Left renal cortex interstitium (tissue), 4 donors: ENCODE measurements around the gene DOCK1. TPM values are rescaled to one million over a fixed set of nuclear protein-coding genes. Genes with fewer than 3 reads are reported as not detected.

Experiments used
- DNase-seq, 4 donors: peaks; one replicate each; pipeline ENCODE4 v3.0.0-alpha.2; 2013; ENCODE audit warnings: low read depth in 4 of 4, low spot score in 2 of 4, missing footprints in 1 of 4
- polyA plus RNA-seq, 4 donors: library from polyadenylated mRNA; unstranded; fragments of 120-200 nt; gene quantifications; one replicate each; pipeline ENCODE4 v1.2.1, GENCODE V29; 2013; ENCODE audit not compliant: insufficient read length in 4 of 4

Gene DOCK1
- polyA plus RNA-seq, 4 donors = 57.9 to 68.2 (median 64.3) TPM

- no peak for DNase-seq
Observed at GRCh38 chr10:127429601-127430312, 524.5 kb downstream of the DOCK1 start.

GRCh38 chr10:127431525-127431924, 526.3 kb downstream of the DOCK1 start:
- no peak for DNase-seq

GRCh38 chr10:127434006-127434405, 528.8 kb downstream of the DOCK1 start:
- DNase-seq = peak in 1 of 4 donors; percentile 13

GRCh38 chr10:127435246-127435645, 530.0 kb downstream of the DOCK1 start:
- peak in 1 of 4 donors; percentile 12 for DNase-seq

GRCh38 chr10:127440371-127440770, 535.1 kb downstream of the DOCK1 start:
- DNase-seq = no peak

- DNase-seq = peak in 1 of 4 donors; percentile 47
Observed at GRCh38 chr10:127441350-127442219, 536.4 kb downstream of the DOCK1 start.

GRCh38 chr10:127442220-127442525, 536.9 kb downstream of the DOCK1 start:
- peak in 1 of 4 donors; percentile 19 for DNase-seq

- DNase-seq = no peak
Observed at GRCh38 chr10:127444155-127444554, 538.9 kb downstream of the DOCK1 start.

GRCh38 chr10:127447197-127447596, 542.0 kb downstream of the DOCK1 start:
- DNase-seq = no peak

GRCh38 chr10:127449490-127449889, 544.3 kb downstream of the DOCK1 start:
- no peak for DNase-seq

- DNase-seq = no peak
Observed at GRCh38 chr10:127450644-127451043, 545.4 kb downstream of the DOCK1 start.

GRCh38 chr10:127451628-127452027, 546.4 kb downstream of the DOCK1 start:
- DNase-seq = no peak

GRCh38 chr10:127452568-127452967, 547.3 kb downstream of the DOCK1 start:
- no peak for DNase-seq

GRCh38 chr10:127453706-127454105, 548.5 kb downstream of the DOCK1 start:
- DNase-seq = no peak

GRCh38 chr10:127456122-127456521, 550.9 kb downstream of the DOCK1 start:
- no peak for DNase-seq

- no peak for DNase-seq
Observed at GRCh38 chr10:127458016-127458810, 553.0 kb downstream of the DOCK1 start.

GRCh38 chr10:127458829-127459228, 553.6 kb downstream of the DOCK1 start:
- DNase-seq = no peak

GRCh38 chr10:127459918-127460317, 554.7 kb downstream of the DOCK1 start:
- DNase-seq = no peak

- DNase-seq = no peak
Observed at GRCh38 chr10:127462643-127463295, 557.5 kb downstream of the DOCK1 start.

GRCh38 chr10:127463548-127463947, 558.3 kb downstream of the DOCK1 start:
- DNase-seq = no peak

- DNase-seq = no peak
Observed at GRCh38 chr10:127464561-127464960, 559.3 kb downstream of the DOCK1 start.
